ENCODE data around the gene TMEM107. TPM values are rescaled to one million over a fixed set of nuclear protein-coding genes. Genes with fewer than 3 reads are reported as not detected.

TMEM107 gene
- total RNA-seq, 1 experiment from 2014 or later: 17.2 TPM

DNA sequence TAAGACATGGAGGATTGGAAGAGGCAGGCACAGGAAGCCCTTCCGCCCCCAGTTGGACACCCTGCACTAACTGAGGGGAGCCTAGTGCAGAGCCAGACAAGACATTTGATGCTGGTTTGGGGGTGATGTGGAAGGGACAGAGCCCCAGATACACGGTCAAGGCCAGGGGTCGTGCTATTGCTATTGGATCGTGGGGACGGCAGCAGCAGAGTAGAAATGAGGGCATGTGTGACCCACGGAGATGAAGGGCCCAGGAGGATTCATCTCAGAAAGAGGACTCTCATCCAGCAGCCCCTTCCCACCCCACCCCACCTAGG is 11.4 kb downstream of the TMEM107 start (continued):
- TF ChIP-seq, protein P1, sequence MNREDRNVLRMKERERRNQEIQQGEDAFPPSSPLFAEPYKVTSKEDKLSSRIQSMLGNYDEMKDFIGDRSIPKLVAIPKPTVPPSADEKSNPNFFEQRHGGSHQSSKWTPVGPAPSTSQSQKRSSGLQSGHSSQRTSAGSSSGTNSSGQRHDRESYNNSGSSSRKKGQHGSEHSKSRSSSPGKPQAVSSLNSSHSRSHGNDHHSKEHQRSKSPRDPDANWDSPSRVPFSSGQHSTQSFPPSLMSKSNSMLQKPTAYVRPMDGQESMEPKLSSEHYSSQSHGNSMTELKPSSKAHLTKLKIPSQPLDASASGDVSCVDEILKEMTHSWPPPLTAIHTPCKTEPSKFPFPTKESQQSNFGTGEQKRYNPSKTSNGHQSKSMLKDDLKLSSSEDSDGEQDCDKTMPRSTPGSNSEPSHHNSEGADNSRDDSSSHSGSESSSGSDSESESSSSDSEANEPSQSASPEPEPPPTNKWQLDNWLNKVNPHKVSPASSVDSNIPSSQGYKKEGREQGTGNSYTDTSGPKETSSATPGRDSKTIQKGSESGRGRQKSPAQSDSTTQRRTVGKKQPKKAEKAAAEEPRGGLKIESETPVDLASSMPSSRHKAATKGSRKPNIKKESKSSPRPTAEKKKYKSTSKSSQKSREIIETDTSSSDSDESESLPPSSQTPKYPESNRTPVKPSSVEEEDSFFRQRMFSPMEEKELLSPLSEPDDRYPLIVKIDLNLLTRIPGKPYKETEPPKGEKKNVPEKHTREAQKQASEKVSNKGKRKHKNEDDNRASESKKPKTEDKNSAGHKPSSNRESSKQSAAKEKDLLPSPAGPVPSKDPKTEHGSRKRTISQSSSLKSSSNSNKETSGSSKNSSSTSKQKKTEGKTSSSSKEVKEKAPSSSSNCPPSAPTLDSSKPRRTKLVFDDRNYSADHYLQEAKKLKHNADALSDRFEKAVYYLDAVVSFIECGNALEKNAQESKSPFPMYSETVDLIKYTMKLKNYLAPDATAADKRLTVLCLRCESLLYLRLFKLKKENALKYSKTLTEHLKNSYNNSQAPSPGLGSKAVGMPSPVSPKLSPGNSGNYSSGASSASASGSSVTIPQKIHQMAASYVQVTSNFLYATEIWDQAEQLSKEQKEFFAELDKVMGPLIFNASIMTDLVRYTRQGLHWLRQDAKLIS (CRISPR knock-in tag; IDR thresholded peaks at IDR 0.05; ENCODE audit: borderline replicate concordance): no peak
- TF ChIP-seq, protein P2, sequence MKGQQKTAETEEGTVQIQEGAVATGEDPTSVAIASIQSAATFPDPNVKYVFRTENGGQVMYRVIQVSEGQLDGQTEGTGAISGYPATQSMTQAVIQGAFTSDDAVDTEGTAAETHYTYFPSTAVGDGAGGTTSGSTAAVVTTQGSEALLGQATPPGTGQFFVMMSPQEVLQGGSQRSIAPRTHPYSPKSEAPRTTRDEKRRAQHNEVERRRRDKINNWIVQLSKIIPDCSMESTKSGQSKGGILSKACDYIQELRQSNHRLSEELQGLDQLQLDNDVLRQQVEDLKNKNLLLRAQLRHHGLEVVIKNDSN (CRISPR knock-in tag; IDR thresholded peaks at IDR 0.05): no peak
- TF ChIP-seq, protein P3, sequence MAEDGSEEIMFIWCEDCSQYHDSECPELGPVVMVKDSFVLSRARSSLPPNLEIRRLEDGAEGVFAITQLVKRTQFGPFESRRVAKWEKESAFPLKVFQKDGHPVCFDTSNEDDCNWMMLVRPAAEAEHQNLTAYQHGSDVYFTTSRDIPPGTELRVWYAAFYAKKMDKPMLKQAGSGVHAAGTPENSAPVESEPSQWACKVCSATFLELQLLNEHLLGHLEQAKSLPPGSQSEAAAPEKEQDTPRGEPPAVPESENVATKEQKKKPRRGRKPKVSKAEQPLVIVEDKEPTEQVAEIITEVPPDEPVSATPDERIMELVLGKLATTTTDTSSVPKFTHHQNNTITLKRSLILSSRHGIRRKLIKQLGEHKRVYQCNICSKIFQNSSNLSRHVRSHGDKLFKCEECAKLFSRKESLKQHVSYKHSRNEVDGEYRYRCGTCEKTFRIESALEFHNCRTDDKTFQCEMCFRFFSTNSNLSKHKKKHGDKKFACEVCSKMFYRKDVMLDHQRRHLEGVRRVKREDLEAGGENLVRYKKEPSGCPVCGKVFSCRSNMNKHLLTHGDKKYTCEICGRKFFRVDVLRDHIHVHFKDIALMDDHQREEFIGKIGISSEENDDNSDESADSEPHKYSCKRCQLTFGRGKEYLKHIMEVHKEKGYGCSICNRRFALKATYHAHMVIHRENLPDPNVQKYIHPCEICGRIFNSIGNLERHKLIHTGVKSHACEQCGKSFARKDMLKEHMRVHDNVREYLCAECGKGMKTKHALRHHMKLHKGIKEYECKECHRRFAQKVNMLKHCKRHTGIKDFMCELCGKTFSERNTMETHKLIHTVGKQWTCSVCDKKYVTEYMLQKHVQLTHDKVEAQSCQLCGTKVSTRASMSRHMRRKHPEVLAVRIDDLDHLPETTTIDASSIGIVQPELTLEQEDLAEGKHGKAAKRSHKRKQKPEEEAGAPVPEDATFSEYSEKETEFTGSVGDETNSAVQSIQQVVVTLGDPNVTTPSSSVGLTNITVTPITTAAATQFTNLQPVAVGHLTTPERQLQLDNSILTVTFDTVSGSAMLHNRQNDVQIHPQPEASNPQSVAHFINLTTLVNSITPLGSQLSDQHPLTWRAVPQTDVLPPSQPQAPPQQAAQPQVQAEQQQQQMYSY (CRISPR knock-in tag; IDR thresholded peaks at IDR 0.05): no peak
- TF ChIP-seq ZNF416 (CRISPR knock-in tag; IDR thresholded peaks at IDR 0.05): no peak
- TF ChIP-seq, protein P4, sequence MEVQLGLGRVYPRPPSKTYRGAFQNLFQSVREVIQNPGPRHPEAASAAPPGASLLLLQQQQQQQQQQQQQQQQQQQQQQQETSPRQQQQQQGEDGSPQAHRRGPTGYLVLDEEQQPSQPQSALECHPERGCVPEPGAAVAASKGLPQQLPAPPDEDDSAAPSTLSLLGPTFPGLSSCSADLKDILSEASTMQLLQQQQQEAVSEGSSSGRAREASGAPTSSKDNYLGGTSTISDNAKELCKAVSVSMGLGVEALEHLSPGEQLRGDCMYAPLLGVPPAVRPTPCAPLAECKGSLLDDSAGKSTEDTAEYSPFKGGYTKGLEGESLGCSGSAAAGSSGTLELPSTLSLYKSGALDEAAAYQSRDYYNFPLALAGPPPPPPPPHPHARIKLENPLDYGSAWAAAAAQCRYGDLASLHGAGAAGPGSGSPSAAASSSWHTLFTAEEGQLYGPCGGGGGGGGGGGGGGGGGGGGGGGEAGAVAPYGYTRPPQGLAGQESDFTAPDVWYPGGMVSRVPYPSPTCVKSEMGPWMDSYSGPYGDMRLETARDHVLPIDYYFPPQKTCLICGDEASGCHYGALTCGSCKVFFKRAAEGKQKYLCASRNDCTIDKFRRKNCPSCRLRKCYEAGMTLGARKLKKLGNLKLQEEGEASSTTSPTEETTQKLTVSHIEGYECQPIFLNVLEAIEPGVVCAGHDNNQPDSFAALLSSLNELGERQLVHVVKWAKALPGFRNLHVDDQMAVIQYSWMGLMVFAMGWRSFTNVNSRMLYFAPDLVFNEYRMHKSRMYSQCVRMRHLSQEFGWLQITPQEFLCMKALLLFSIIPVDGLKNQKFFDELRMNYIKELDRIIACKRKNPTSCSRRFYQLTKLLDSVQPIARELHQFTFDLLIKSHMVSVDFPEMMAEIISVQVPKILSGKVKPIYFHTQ (CRISPR knock-in tag; IDR thresholded peaks at IDR 0.05): no peak

DNA sequence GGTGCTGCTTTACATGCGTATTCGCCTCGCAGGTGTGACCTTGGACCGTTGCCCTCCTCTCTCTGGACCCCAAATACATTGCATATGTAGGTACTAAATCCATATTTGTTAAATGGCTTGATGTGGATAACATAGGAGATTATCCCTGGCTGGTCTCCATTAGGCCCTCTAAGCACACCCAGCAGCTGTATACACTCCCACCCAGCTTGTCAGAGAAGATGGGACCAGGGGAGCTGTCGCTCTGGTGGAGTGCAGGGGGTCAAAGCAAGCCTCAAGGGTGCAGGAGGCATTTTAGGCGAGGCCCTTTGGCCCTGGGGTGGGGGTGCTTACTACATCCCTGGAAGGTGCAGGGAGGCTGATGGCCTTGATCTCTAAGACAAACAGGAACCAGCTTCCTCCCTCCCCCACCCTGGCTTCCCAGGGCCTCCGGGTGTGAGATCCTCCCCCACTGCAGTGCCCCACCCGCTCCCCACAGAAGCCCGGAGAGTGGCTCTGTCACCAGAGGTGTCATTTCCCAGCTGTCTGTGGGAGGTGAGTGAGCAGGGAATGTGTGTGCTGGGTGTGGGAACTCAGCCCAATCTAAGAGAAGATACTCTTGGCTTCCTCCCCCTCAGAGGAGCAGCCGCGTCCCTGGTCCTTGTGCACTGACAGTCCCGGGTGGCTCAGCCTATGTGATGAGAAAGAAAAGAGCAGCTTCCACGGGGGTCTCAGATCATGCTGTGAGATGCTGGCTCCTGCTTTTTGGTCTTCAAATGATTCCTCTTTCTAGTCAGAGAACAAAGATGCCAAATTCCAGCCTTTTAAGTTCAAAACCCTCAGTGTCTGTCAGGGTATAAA is 12.0 kb downstream of the TMEM107 start:
- H3K4me3 Mint-ChIP-seq: peak overlapping the region; percentile 89
- peak overlapping the region; percentile 100 for H3K27ac Mint-ChIP-seq
- no peak for DNase-seq (ENCODE audit: low spot score)
- TF ChIP-seq, protein P5, sequence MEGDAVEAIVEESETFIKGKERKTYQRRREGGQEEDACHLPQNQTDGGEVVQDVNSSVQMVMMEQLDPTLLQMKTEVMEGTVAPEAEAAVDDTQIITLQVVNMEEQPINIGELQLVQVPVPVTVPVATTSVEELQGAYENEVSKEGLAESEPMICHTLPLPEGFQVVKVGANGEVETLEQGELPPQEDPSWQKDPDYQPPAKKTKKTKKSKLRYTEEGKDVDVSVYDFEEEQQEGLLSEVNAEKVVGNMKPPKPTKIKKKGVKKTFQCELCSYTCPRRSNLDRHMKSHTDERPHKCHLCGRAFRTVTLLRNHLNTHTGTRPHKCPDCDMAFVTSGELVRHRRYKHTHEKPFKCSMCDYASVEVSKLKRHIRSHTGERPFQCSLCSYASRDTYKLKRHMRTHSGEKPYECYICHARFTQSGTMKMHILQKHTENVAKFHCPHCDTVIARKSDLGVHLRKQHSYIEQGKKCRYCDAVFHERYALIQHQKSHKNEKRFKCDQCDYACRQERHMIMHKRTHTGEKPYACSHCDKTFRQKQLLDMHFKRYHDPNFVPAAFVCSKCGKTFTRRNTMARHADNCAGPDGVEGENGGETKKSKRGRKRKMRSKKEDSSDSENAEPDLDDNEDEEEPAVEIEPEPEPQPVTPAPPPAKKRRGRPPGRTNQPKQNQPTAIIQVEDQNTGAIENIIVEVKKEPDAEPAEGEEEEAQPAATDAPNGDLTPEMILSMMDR (IDR thresholded peaks at IDR 0.05): no peak
- TF ChIP-seq, protein P6, sequence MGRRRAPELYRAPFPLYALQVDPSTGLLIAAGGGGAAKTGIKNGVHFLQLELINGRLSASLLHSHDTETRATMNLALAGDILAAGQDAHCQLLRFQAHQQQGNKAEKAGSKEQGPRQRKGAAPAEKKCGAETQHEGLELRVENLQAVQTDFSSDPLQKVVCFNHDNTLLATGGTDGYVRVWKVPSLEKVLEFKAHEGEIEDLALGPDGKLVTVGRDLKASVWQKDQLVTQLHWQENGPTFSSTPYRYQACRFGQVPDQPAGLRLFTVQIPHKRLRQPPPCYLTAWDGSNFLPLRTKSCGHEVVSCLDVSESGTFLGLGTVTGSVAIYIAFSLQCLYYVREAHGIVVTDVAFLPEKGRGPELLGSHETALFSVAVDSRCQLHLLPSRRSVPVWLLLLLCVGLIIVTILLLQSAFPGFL (CRISPR knock-in tag; IDR thresholded peaks at IDR 0.05; ENCODE audit: borderline replicate concordance): no peak
- TF ChIP-seq ESRRA (CRISPR knock-in tag; IDR thresholded peaks at IDR 0.05; ENCODE audit: borderline replicate concordance) (no peak), GRHL2 (CRISPR knock-in tag; IDR thresholded peaks at IDR 0.05; ENCODE audit: insufficient replicate concordance, severe bottlenecking) (no peak), MYBL2 (CRISPR knock-in tag; IDR thresholded peaks at IDR 0.05) (no peak), RELA (CRISPR knock-in tag; IDR thresholded peaks at IDR 0.05; ENCODE audit: borderline replicate concordance) (no peak)
- TF ChIP-seq, protein P7, sequence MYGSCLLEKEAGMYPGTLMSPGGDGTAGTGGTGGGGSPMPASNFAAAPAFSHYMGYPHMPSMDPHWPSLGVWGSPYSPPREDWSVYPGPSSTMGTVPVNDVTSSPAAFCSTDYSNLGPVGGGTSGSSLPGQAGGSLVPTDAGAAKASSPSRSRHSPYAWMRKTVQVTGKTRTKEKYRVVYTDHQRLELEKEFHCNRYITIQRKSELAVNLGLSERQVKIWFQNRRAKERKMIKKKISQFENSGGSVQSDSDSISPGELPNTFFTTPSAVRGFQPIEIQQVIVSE (CRISPR knock-in tag; IDR thresholded peaks at IDR 0.05; ENCODE audit: borderline replicate concordance): no peak
- TF ChIP-seq, protein P8, sequence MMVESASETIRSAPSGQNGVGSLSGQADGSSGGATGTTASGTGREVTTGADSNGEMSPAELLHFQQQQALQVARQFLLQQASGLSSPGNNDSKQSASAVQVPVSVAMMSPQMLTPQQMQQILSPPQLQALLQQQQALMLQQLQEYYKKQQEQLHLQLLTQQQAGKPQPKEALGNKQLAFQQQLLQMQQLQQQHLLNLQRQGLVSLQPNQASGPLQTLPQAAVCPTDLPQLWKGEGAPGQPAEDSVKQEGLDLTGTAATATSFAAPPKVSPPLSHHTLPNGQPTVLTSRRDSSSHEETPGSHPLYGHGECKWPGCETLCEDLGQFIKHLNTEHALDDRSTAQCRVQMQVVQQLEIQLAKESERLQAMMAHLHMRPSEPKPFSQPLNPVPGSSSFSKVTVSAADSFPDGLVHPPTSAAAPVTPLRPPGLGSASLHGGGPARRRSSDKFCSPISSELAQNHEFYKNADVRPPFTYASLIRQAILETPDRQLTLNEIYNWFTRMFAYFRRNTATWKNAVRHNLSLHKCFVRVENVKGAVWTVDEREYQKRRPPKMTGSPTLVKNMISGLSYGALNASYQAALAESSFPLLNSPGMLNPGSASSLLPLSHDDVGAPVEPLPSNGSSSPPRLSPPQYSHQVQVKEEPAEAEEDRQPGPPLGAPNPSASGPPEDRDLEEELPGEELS (CRISPR knock-in tag; IDR thresholded peaks at IDR 0.05): no peak

More for the DNA sequence above, 12.0 kb downstream of the TMEM107 start:
- ATAC-seq: peak; percentile 6
- H3K36me3 Mint-ChIP-seq: peaks cover 8% of the 10 kb centered on the region
- ChIA-PET CTCF (interaction anchor here (0.6 to 1.5 kb wide), 13 partner anchors 9 to 621 kb away, joined by 3 to 10 read pairs (median 4); partner anchors contain the start of gene TMEM107), POLR2A (interaction anchor here (1.0 to 2.1 kb wide), 7 partner anchors 9 to 46 kb away, joined by 3 to 39 read pairs (median 4); partner anchors contain the start of genes AURKB and PER1)
- H3K4me1 Mint-ChIP-seq: peaks cover 44% of the 10 kb centered on the region
- no peaks in the 10 kb centered on the region for H3K27me3 Mint-ChIP-seq (ENCODE audit: low read depth)
- H3K9me3 Mint-ChIP-seq: no peaks in the 10 kb centered on the region

Measured in WTC11 (cell line).